CD14-positive monocyte (primary cell): ENCODE measurements around the gene DIAPH2. TPM values are rescaled to one million over a fixed set of nuclear protein-coding genes. Genes with fewer than 3 reads are reported as not detected.
"Not testable (repeated sequence)": the region's sequence is repeated elsewhere in the genome, so short reads cannot be mapped to it uniquely, and the experiment has no call there.

Experiments
- DNase-seq, 3 donors: peaks; one replicate each; pipeline ENCODE4 v3.0.0-alpha.2; 2011 to 2022
- H2AFZ ChIP-seq: 2 replicates; pipeline ENCODE4 v1.6.0; 2012; ENCODE audit warnings: mild to moderate bottlenecking, low read depth, low read length, inconsistent platforms; ENCODE audit not compliant: insufficient read depth, poor library complexity, severe bottlenecking
- H3K27ac ChIP-seq, 2 donors: 1 replicate in 1 of 2; 2 replicates in 1 of 2; pipeline ENCODE4 v1.5.1; 2012 to 2013; ENCODE audit warnings: low read length in 2 of 2, control low read depth in 1 of 2, inconsistent platforms in 1 of 2, low read depth in 1 of 2, mild to moderate bottlenecking in 1 of 2
- H3K27me3 ChIP-seq, 2 donors: one replicate each; pipeline versions ENCODE4 v1.6.0 to v1.6.1; 2011 to 2013; ENCODE audit warnings: low read length in 2 of 2; ENCODE audit not compliant: control insufficient read depth in 2 of 2, insufficient read depth in 2 of 2
- H3K36me3 ChIP-seq, 2 donors: replicated peaks in 1 of 2; 1 replicate in 1 of 2; 2 replicates in 1 of 2; pipeline versions ENCODE4 v1.5.1 to v1.6.1; 2012 to 2013; ENCODE audit warnings: low read length in 2 of 2, control low read depth in 1 of 2, inconsistent platforms in 1 of 2, mild to moderate bottlenecking in 1 of 2; ENCODE audit not compliant: insufficient read depth in 2 of 2, control insufficient read depth in 1 of 2
- H3K4me1 ChIP-seq, 2 donors: 1 replicate in 1 of 2; 2 replicates in 1 of 2; pipeline versions ENCODE4 v1.5.1 to v1.6.1; 2012 to 2013; ENCODE audit warnings: low read length in 2 of 2, control low read depth in 1 of 2, inconsistent platforms in 1 of 2, mild to moderate bottlenecking in 1 of 2, moderate library complexity in 1 of 2; ENCODE audit not compliant: insufficient read depth in 2 of 2, control insufficient read depth in 1 of 2
- H3K4me2 ChIP-seq: replicated peaks from 2 replicates; pipeline ENCODE3; 2012; ENCODE audit warnings: low read length, moderate library complexity, mild to moderate bottlenecking; ENCODE audit not compliant: poor library complexity, severe bottlenecking; ENCODE audit errors: extremely low read depth
- H3K4me3 ChIP-seq, 3 experiments: fragments of 200-600 bp in 1 of 3; sonication (generic) in 1 of 3; replicated peaks in 1 of 3; 1 replicate in 2 of 3; 2 replicates in 1 of 3; pipeline ENCODE4 v1.5.1; 2011 to 2013; ENCODE audit warnings: low read length in 3 of 3, mild to moderate bottlenecking in 3 of 3, control low read depth in 2 of 3, low read depth in 2 of 3, inconsistent platforms in 1 of 3, moderate library complexity in 1 of 3
- H3K79me2 ChIP-seq: 2 replicates; pipeline ENCODE4 v1.6.0; 2012; ENCODE audit warnings: mild to moderate bottlenecking, control low read depth, inconsistent platforms, low read length, moderate library complexity; ENCODE audit not compliant: insufficient read depth
- H3K9ac ChIP-seq: 2 replicates; pipeline ENCODE4 v1.6.0; 2017; ENCODE audit warnings: low read length, mild to moderate bottlenecking; ENCODE audit not compliant: insufficient read depth, poor library complexity, severe bottlenecking
- H3K9me3 ChIP-seq, 2 donors: replicated peaks in 1 of 2; 1 replicate in 1 of 2; 2 replicates in 1 of 2; pipeline versions ENCODE4 v1.5.1 to v1.6.1; 2012 to 2013; ENCODE audit warnings: low read length in 2 of 2, control low read depth in 1 of 2; ENCODE audit not compliant: control insufficient read depth in 1 of 2, insufficient read depth in 1 of 2
- H4K20me1 ChIP-seq: 2 replicates; pipeline ENCODE4 v1.6.0; 2012; ENCODE audit warnings: mild to moderate bottlenecking, low read length, control low read depth, moderate library complexity; ENCODE audit not compliant: insufficient read depth
- H3K27ac Mint-ChIP-seq, 7 donors: one replicate each; pipeline ENCODE4 v1.8.0; 2020; ENCODE audit warnings: mild to moderate bottlenecking in 7 of 7, mixed read lengths in 7 of 7, moderate library complexity in 6 of 7, inconsistent platforms in 2 of 7
- H3K27me3 Mint-ChIP-seq, 3 donors: one replicate each; pipeline ENCODE4 v1.8.0; 2021 to 2022; ENCODE audit warnings: low read depth in 3 of 3, mild to moderate bottlenecking in 3 of 3, mixed read lengths in 3 of 3, moderate library complexity in 3 of 3, inconsistent platforms in 1 of 3
- H3K36me3 Mint-ChIP-seq, 2 donors: one replicate each; pipeline ENCODE4 v1.8.0; 2020; ENCODE audit warnings: mixed read lengths in 2 of 2, inconsistent platforms in 1 of 2, mild to moderate bottlenecking in 1 of 2
- H3K4me1 Mint-ChIP-seq: one replicate; pipeline ENCODE4 v1.8.0; 2020; ENCODE audit warnings: mild to moderate bottlenecking, mixed read lengths
- H3K4me3 Mint-ChIP-seq, 2 donors: one replicate each; pipeline ENCODE4 v1.8.0; 2020; ENCODE audit warnings: mild to moderate bottlenecking in 2 of 2, mixed read lengths in 2 of 2, moderate library complexity in 1 of 2
- H3K9me3 Mint-ChIP-seq, 7 donors: one replicate each; pipeline ENCODE4 v1.8.0; 2020 to 2022; ENCODE audit warnings: mixed read lengths in 7 of 7, mild to moderate bottlenecking in 6 of 7, moderate library complexity in 6 of 7, inconsistent platforms in 2 of 7
- CTCF ChIP-seq: fragments of 200-600 bp; IDR thresholded peaks from one replicate; pipeline ENCODE4 v1.8.0; 2022; ENCODE audit warnings: antibody characterized with exemption, mild to moderate bottlenecking
- WGBS: methylation state at CpG from one replicate; pipeline ENCODE4 v1.1.5; 2013; ENCODE audit warnings: missing lambda C conversion rate; ENCODE audit not compliant: insufficient coverage; 5-methylcytosine and 5-hydroxymethylcytosine counted together
- intact Hi-C, 2 donors: fragments of 100-400 bp; cut with micrococcal nuclease; formaldehyde crosslinking; loops; one replicate each; pipeline versions ENCODE4 v1.15.0 to v1.15.1; 2023
- polyA plus RNA-seq, 3 donors: library from polyadenylated mRNA; depleted of rRNA in 1 of 3; unstranded in 2 of 3; stranded (reverse) in 1 of 3; fragments of 300-500 nt in 2 of 3; fragments of >200 nt in 1 of 3; fragmentation: Illumina TruSeq in 2 of 3; gene quantifications; 1 replicate in 2 of 3; 2 replicates in 1 of 3; pipeline ENCODE4 v1.2.3, GENCODE V29; 2012 to 2021

DIAPH2 gene
- polyA plus RNA-seq, 3 donors = 9.5 to 20.5 (median 11.4) TPM

GRCh38 chrX:97405031-97405660 is 720.5 kb downstream of the DIAPH2 start:
- Histone ChIP-seq H3K9me3 (peaks cover 7 to 10% of the 10 kb centered on the region in 2 donors), H4K20me1 (no peaks in the 10 kb centered on the region), H3K9ac (no peak overlapping the region), H3K36me3 (no peaks in the 10 kb centered on the region), H3K4me1 (no peaks in the 10 kb centered on the region), H3K4me2 (no peak overlapping the region), H3K4me3 (no peak overlapping the region), H2AFZ (no peak overlapping the region), H3K27me3 (no peaks in the 10 kb centered on the region), H3K27ac (no peak overlapping the region), H3K79me2 (no peaks in the 10 kb centered on the region)
- Mint-ChIP-seq H3K9me3 (peaks cover 0 to 13% (median 5%) of the 10 kb centered on the region in 7 donors), H3K4me3 (no peak overlapping the region), H3K27ac (no peak overlapping the region), H3K27me3 (no peaks in the 10 kb centered on the region), H3K4me1 (no peaks in the 10 kb centered on the region), H3K36me3 (peaks cover 9 to 12% of the 10 kb centered on the region in 2 donors)
- DNase-seq = no peak
- no peak for TF ChIP-seq CTCF
- WGBS = no CpG with 5 or more reads among the region's 4 CpGs
- intact Hi-C loops = no loop called here

GRCh38 chrX:97409632-97410415 is 725.2 kb downstream of the DIAPH2 start:
- H3K4me3 ChIP-seq, H3K4me1 Mint-ChIP-seq: not testable (repeated sequence)

More at GRCh38 chrX:97409632-97410415, 725.2 kb downstream of the DIAPH2 start:
- H3K27me3 ChIP-seq, H3K36me3 ChIP-seq, H2AFZ ChIP-seq, H3K4me2 ChIP-seq, H3K27me3 Mint-ChIP-seq, H3K4me1 ChIP-seq, H3K79me2 ChIP-seq, H4K20me1 ChIP-seq, DNase-seq, intact Hi-C loops, H3K27ac ChIP-seq, H3K9me3 ChIP-seq, H3K4me3 Mint-ChIP-seq, H3K9ac ChIP-seq, H3K27ac Mint-ChIP-seq: not testable (repeated sequence)
- 98% methylated on average over 7 of the region's 13 CpGs for WGBS
- Mint-ChIP-seq H3K36me3 (peaks cover 7 to 14% of the 10 kb centered on the region in 2 donors), H3K9me3 (peaks cover 2 to 22% (median 6%) of the 10 kb centered on the region in 7 donors)
